Measurements from ENCODE around the gene FARP1.

The FARP1 gene

DNA sequence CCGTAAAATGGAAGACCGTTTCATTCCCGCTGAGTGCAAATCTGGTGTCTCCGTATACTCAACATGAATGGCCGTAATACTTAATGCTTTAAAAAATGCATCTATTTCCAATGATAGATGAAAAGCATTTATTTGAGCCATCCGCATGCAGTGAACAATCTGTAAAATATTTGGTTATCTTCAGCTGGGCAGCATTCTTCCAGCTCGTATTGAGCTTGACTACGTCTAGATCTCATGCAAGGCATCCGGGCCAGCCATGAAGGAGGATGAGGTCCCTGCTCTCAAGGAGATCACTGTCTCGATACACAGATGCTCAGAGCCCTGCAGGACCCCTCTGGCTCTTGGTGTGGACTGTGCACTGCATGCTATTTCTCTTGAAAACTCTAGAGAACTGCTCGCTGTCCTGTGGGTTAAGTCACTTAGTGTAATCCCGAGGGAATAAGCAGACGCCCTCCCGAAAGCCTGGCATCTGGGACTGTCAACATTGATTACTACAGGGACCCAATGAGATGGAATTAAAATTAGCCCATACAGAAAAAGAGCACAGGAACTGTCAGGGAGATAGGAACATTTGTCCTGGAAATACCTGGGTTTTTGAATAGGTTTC lies 146.5 kb downstream of the FARP1 start:
- no peak for DNase-seq

- no peak for DNase-seq
These were observed 147.4 kb downstream of the FARP1 start for GRCh38 chr13:98290261-98290660.

- no peak for DNase-seq
These were observed 148.8 kb downstream of the FARP1 start for GRCh38 chr13:98291658-98292057.

- peak; percentile 35 for DNase-seq
These were observed 150.2 kb downstream of the FARP1 start for GRCh38 chr13:98293103-98293502.

DNA sequence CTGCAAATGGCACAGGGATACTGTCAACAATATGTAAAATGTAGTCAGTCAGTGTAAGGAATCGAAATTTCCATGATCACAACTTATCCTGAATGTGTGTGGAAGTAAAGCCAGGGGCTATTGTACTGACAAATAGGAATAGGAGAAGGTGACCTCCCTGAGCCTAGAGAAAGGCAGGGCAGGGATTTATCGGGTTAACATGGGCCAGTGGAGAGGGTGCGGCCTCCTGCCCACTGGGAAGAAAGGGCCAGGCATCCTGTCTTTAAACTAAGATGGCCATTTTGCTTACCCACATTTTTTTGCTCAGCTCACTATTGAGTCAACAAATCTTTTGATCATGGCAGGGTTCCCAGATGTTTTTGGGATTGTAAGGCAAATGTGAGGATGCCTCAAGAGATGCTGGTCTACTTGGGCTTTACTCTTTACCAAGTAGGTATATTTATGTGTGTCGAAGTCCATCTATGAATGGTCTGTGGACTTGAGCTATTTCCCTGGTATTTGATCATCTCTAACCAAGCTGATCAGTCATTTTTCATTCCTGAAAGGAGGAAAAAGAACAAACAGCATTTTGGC lies 150.8 kb downstream of the FARP1 start:
- DNase-seq: no peak

DNA sequence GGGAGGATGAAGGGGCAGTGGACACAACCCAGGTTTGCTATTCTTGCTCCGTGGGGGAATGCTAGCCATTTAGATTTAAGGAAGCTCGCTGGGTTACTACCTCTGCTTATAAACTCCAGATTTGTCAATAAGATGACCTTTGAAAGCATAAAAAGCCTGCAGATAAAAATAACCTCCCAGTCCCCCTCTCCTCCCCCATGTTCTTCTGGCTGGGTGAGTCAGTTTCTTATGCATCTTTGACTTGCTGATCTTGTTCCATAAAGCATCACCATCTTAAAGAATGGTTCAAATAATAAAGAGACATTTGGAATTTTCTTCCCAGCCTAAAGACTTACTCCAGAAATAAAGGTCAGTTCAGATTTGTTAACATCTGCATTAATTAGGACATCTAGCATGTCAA lies 152.5 kb downstream of the FARP1 start:
- no peak for DNase-seq

DNA sequence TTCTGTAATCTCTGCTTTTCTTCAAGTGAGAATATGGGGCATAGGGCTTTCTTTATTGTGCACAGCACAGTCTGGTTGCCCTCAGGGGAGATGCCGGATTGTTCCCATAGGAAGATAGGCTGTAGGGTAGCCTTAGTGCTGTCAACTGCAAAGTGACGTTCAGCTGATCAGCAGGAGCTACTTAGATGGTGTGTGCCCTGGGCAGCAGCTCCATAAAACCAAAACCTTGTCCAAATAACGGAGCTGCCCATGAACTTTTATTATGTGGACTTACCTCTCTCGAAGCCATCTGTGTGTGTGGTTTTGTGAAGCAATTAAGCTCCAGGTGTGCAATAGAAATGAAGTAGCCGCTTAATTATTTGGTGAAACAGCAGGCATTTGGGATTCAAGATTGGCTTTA lies 154.2 kb downstream of the FARP1 start:
- DNase-seq: peak; percentile 47

DNA sequence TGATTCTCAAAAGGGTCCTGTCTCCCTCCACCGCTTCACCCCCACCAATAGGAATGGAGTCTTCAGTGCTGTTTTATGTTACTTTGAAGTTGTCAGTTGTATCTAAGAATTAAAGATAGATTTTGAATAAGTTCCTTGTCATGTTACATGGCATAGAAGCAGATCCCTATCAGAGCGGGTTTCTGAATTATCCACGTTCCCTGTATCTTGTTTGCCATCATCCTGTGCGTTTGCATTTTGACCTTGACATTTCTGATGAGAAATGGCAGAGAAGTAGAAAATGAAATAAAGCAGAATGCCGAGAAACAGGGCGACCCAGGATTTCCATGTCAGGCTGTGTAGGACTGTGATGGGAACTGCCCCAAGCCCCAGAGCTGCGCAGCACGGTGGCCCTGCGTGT lies 154.9 kb downstream of the FARP1 start:
- no peak for DNase-seq

GRCh38 chr13:98298599-98298998 lies 155.7 kb downstream of the FARP1 start:
- DNase-seq: no peak

DNA sequence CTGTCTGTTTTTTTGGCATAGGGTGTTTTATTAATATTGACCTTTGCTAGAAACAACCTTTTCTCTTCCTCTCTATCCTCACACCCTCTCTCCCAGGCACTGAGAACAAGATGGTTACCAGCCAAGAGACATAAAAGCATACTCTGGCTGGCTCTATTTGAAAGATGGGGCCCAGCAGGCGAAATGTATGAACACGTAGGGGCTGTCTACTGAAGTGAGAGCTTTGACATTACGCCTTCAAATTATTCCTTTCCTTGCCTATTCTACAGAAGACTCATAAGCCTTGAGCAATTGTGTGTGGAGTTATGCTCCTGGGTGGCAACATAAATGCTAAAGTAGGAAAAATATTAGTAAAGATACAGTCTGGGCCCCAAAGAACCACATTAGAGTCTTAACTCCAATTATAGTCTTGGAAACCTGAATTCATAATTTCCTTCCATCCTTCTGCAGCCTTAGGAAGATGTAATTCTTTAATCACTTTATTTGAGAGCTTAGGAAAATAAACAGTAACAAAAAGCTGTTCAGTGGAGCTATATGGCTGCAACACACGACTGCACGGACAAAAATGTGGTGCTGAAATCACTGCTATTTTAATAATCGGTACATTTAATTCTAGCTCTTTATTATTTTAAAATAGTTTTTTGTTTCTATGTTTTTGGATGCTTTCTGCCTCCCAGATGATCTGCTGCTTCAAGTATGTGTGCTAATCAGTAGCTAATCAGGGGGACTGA lies 156.5 kb downstream of the FARP1 start:
- no peak for DNase-seq

- no peak for DNase-seq
These were observed 157.1 kb downstream of the FARP1 start for GRCh38 chr13:98299966-98300350.

DNA sequence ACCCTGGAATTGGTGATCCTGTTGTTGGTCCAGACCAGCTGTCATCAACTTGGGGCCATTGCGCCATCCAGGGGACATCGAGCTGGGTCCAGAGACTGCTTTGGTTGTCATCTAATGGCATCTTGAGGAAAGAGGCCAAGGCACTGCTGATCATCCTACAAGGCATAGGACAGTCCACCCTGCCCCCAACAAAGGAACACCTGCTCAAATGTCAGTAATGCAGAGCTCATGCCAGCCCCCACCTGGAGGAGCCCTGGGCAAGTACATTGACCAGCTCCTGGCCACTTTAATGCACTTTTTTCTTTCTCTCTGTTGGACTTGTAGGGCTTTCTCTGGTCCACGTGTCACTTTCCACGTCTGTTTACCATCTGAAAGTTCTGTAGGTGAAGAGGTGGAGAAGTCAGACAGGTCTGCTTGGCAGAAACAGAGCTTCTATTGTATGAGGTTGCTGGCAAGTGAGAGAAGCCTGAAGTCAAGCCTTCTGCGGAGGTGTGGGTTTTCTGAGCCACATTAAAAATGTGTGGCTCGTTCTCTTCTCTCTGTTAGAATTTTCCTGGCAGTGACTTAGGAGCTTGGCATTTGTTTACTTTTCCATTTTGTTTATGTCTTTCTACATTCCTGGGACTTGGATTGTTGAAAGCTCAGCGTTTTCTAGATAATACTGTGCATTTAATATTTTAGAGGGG lies 158.2 kb downstream of the FARP1 start:
- DNase-seq: peak; percentile 30

DNA sequence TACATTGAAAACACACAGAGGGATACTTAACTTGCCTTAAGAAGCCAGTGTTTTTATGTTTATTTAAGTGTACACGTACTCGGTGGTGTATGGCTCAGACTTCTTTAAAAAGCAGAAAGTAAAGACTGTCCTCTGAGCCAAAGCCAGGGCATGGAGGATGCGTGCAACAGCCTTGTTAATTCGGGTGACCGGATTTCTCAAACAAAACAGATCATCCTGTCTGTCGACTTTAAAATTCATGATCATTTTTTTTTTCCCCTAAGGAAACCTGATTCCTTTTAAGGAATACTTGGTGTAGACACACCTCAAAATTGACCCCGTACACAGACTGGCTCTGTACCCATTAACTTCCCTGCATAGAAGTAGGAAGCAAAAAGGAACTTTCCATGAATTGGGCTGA lies 158.8 kb downstream of the FARP1 start:
- DNase-seq: no peak

GRCh38 chr13:98303858-98304257 lies 161.0 kb downstream of the FARP1 start:
- DNase-seq: no peak

- no peak for DNase-seq
These were observed 162.8 kb downstream of the FARP1 start for GRCh38 chr13:98305670-98306069.

DNA sequence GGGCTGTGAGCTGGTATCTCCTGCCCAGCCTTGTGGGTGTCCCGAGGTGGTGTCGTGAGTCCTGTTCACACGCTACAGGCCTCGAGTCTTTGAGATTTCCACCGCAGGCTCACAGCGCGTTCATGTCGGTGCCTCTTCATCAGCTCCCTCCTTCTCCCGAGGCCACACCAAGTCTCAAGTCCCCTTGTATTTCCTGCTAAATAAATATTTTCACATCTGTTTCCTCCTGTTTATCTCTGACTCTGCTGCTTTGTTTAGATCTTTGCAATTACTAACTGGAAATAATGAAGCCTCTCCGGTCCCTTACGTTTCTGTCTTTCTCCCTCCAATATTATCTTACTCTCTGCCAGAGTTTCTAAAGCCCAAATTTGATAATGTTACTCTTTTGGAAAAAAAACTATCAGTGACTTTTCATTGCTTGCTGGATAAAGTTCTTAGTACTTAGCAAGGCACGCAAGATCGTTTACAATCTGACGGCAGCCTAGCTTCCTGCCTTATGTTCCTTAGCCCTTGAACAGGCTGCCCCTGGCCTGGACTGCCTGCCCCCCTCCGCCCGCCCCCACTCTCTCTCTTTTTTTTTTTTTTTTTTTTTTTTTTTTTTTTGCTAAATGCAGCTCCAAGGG lies 164.7 kb downstream of the FARP1 start:
- no peak for DNase-seq

DNA sequence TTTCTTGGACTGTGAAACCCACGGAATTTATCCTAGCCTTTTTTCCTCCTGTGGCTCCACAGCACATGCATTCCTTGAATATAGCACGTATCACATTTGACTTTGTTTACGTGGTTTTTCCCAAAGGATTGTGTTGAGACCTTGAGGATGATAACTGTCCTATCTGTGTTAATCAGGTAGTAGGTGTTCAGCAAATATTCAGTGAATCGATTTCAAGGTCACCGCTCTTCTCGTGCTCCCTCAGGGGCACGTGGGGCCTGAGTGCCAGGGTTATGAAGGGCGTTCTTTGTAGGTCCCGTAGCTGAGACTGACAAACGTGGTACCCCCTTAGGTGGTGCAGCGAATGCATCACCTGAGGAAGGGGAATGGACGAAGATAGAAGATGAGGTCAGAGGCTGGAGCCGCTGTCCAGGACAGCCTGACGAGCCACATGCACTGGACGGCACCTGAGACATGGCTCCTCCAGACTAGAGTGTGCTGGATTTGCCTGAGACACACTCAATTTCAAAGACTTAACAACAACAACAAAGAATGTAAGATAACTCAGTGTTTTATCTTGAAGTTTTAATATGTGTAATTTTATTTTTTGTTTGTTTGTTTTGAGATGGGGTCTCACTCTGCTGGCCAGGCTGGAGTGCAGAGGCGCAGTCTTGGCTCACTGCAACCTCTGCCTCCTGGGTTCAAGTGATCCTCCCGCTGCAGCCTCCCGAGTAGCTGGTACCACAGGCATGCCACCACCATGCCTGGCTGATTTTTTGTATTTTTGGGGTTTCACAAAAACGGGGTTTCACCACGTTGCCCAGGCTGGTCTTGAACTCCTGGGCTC lies 165.4 kb downstream of the FARP1 start:
- DNase-seq: no peak

- DNase-seq: no peak
These were observed 166.9 kb downstream of the FARP1 start for GRCh38 chr13:98309569-98310335.

DNA sequence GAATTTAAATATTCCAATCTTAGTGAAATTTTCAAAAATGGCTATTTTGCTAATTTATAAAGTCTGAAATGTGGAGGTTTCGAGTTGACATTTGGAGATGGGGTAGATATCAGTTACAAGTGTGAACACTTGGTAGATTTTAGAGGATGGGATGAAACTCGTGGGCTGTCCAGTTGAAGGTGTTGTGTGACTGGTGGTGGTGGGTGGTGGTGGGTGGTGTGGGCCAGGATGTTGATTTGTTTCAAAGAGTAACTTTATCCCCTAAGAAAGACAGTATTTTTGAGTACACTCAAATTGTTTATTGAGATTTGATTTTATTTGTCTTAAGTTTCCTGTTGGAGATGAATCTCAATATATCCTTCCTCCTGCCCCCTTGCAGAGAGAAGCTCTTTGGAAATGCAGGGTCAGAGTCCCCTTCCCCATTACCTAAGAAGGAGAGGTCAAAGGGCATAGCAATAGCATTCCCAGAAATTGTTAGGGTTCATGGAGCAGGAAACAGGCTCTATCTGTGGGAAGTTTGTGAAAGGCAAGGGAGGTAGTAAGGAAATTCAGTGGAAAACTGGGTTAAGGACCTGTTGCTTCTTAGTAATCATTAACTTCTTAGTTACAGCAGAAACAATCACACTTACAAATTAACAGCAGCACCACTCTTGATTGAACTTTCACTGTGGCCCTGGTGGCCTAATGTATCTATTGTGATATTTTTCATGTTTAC lies 167.7 kb downstream of the FARP1 start:
- no peak for DNase-seq

- no peak for DNase-seq
These were observed 168.3 kb downstream of the FARP1 start for GRCh38 chr13:98311200-98311548.

DNA sequence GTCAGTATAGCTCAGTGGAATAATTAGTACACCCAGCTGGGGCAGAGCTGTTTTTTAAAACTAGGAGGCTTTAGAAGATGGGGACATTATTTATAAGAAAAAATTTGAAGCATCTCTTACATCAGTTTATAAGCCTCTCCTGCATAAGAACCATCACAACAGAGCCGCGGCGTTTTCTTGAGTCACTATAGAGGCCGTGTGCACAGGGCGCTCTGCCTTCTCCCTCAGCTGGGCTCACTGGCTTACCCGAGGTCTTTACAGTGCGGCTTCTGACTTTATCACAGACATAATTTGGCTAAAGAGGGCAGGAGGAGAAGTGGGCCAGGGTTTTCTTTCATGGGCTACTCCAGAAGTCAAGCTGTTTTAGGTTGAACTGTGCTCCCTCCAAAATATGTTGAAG lies 169.7 kb downstream of the FARP1 start:
- no peak for DNase-seq

All from NCI-H1092 treated with DMSO at 0.1 percent for 48 hours (cell line).